Neural progenitor cell (in vitro differentiated cells): ENCODE measurements around the gene ATXN1. TPM values are rescaled to one million over a fixed set of nuclear protein-coding genes. Genes with fewer than 3 reads are reported as not detected.
A peak's percentile ranks its signal among the peaks of the same experiment; 100 is the strongest.

Source experiments
- DNase-seq: peaks from one replicate; pipeline ENCODE4 v3.0.0-alpha.2; 2016; ENCODE audit warnings: low spot score
- H2AFZ ChIP-seq: fragments of 200-600 bp; sonication (generic); replicated peaks from 2 replicates; pipeline ENCODE4 v1.6.1; 2016; ENCODE audit warnings: antibody characterized with exemption
- H3F3A ChIP-seq: fragments of 200-600 bp; sonication (generic); 2 replicates; pipeline ENCODE4 v1.6.1; 2016; ENCODE audit warnings: antibody characterized with exemption, low read depth
- H3K27ac ChIP-seq: fragments of 200-600 bp; sonication (generic); 2 replicates; pipeline ENCODE4 v1.5.1; 2016; ENCODE audit warnings: mild to moderate bottlenecking
- H3K27me3 ChIP-seq: fragments of 200-600 bp; sonication (generic); 2 replicates; pipeline ENCODE4 v1.6.1; 2016; ENCODE audit warnings: mild to moderate bottlenecking, moderate library complexity
- H3K36me3 ChIP-seq: fragments of 200-600 bp; sonication (generic); 2 replicates; pipeline ENCODE4 v1.5.1; 2016
- H3K4me1 ChIP-seq: fragments of 200-600 bp; sonication (generic); 2 replicates; pipeline ENCODE4 v1.6.1; 2016; ENCODE audit warnings: mixed run types
- H3K4me2 ChIP-seq: fragments of 200-600 bp; sonication (generic); 2 replicates; pipeline ENCODE4 v1.6.1; 2016
- H3K4me3 ChIP-seq: fragments of 200-600 bp; sonication (generic); 2 replicates; pipeline ENCODE4 v1.5.1; 2016
- H3K79me2 ChIP-seq: fragments of 200-600 bp; sonication (generic); 2 replicates; pipeline ENCODE4 v1.6.1; 2016; ENCODE audit warnings: low read depth
- H3K9ac ChIP-seq: fragments of 200-600 bp; sonication (generic); 2 replicates; pipeline ENCODE4 v1.6.1; 2016
- H3K9me3 ChIP-seq: fragments of 200-600 bp; sonication (generic); 2 replicates; pipeline ENCODE4 v1.5.1; 2016; ENCODE audit warnings: low read depth
- H4K20me1 ChIP-seq: fragments of 200-600 bp; sonication (generic); 2 replicates; pipeline ENCODE4 v1.6.1; 2016; ENCODE audit warnings: low read depth
- H3K27ac Mint-ChIP-seq: 3 replicates; pipeline ENCODE4 v1.8.0; 2021; ENCODE audit warnings: mixed read lengths
- H3K27me3 Mint-ChIP-seq: 2 replicates; pipeline ENCODE4 v1.8.0; 2022; ENCODE audit warnings: low read depth, mild to moderate bottlenecking, inconsistent platforms, moderate library complexity, mixed read lengths; ENCODE audit not compliant: insufficient read depth
- H3K36me3 Mint-ChIP-seq: 3 replicates; pipeline ENCODE4 v1.8.0; 2021; ENCODE audit warnings: mixed read lengths
- H3K4me1 Mint-ChIP-seq: 3 replicates; pipeline ENCODE4 v1.8.0; 2021; ENCODE audit warnings: mixed read lengths
- H3K4me3 Mint-ChIP-seq: 3 replicates; pipeline ENCODE4 v1.8.0; 2021; ENCODE audit warnings: mild to moderate bottlenecking, moderate library complexity, mixed read lengths
- H3K9me3 Mint-ChIP-seq: 3 replicates; pipeline ENCODE4 v1.8.0; 2020; ENCODE audit warnings: mixed read lengths
- EZH2 ChIP-seq: fragments of 200-600 bp; sonication (generic); IDR thresholded peaks from 2 replicates; pipeline ENCODE4 v1.6.1; 2017; ENCODE audit warnings: antibody characterized with exemption, mild to moderate bottlenecking, moderate library complexity
- EZH2phosphoT487 ChIP-seq: fragments of 200-600 bp; sonication (generic); IDR thresholded peaks from 2 replicates; pipeline ENCODE4 v1.6.1; 2017; ENCODE audit warnings: antibody characterized with exemption
- total RNA-seq: library from RNA; depleted of rRNA; stranded (reverse); fragments of >200 nt; gene quantifications from 2 replicates; pipeline ENCODE4 v1.2.3, GENCODE V29; 2015; ENCODE audit warnings: low replicate concordance
- TF ChIP-seq, protein P1 (sequence below): fragments of 200-600 bp; sonication (generic); IDR thresholded peaks from 2 replicates; pipeline ENCODE4 v1.5.1; 2017; ENCODE audit warnings: antibody characterized with exemption, mild to moderate bottlenecking

ATXN1 gene
- total RNA-seq, 1 donor from 2014 or later = 3.6 TPM

DNA sequence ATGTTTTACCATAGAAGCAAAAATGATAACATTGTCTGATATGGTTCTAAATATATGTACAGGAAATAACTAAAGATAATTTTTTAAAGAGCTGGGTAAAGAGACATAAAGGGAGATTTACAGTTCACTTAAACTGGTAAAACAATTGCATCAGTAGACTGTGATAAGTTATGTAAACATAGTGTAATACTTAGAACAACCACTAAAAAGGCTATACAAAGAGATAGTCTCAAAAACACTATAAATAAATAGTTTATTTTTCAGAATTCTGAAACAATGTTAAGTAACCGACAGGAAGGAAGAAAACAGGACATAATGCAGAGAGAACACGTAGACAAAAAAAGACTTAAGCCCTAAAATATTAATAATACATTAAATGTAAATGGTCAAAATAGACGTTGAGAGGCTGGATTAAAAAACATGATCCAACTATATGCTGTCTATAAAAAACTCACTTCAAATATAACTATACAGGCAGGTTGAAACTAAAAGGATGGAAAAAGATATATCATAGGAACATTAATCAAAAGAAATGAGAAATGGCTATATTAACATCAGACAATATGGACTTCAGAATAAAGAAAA, 32.7 kb upstream of the ATXN1 start:
- Histone ChIP-seq H3F3A (no peaks in the 10 kb centered on the region), H2AFZ (no peak overlapping the region), H3K4me1 (no peaks in the 10 kb centered on the region), H3K27me3 (no peaks in the 10 kb centered on the region), H3K9ac (no peak overlapping the region), H3K4me3 (no peak overlapping the region), H3K36me3 (no peaks in the 10 kb centered on the region), H4K20me1 (no peaks in the 10 kb centered on the region), H3K27ac (no peak overlapping the region), H3K4me2 (no peak overlapping the region), H3K79me2 (no peaks in the 10 kb centered on the region), H3K9me3 (no peaks in the 10 kb centered on the region)
- no peak overlapping the region for H3K27ac Mint-ChIP-seq
- no peak overlapping the region for H3K4me3 Mint-ChIP-seq
- TF ChIP-seq, protein P1, sequence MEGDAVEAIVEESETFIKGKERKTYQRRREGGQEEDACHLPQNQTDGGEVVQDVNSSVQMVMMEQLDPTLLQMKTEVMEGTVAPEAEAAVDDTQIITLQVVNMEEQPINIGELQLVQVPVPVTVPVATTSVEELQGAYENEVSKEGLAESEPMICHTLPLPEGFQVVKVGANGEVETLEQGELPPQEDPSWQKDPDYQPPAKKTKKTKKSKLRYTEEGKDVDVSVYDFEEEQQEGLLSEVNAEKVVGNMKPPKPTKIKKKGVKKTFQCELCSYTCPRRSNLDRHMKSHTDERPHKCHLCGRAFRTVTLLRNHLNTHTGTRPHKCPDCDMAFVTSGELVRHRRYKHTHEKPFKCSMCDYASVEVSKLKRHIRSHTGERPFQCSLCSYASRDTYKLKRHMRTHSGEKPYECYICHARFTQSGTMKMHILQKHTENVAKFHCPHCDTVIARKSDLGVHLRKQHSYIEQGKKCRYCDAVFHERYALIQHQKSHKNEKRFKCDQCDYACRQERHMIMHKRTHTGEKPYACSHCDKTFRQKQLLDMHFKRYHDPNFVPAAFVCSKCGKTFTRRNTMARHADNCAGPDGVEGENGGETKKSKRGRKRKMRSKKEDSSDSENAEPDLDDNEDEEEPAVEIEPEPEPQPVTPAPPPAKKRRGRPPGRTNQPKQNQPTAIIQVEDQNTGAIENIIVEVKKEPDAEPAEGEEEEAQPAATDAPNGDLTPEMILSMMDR = no peak
- no peak for TF ChIP-seq EZH2phosphoT487
- H3K4me1 Mint-ChIP-seq = no peaks in the 10 kb centered on the region
- no peaks in the 10 kb centered on the region for H3K36me3 Mint-ChIP-seq
- H3K9me3 Mint-ChIP-seq = no peaks in the 10 kb centered on the region
- DNase-seq = no peak
- H3K27me3 Mint-ChIP-seq = peaks cover 2% of the 10 kb centered on the region

DNA sequence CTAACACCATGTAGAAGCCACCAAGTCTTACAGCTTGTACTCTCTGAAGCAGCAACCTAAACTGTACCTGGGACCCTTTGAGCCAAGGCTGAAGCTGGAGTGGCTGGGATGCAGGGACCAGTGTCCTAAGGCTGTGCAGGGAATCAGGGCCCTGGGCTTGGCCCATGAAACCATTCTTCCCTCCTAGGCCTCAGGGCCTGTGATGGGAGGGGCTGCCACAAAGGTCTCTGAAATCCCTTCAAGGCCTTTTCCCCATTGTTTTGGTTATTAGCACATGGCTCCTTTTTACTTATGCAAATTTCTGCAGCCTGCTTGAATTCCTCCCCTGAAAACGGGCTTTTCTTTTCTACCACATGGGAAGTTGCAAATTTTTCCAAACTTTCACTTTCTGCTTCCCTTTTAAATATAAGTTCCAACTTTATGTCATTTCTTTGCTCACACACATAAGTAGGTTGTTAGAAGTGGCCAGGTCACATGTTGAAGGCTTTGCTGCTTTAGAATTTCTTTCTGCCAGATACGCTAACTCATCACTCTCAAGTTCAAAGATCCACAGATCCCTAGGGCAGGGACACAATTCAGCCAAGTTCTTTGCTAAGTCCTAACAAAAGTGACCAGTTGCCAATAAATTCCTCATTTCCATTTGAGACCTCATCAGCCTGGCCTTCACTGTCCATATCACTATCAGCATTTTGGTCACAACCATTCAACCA, 28.2 kb upstream of the ATXN1 start:
- Histone ChIP-seq H3K4me3 (no peak overlapping the region), H2AFZ (no peak overlapping the region), H3K9ac (no peak overlapping the region), H3K4me1 (peaks cover 6% of the 10 kb centered on the region), H3K79me2 (no peaks in the 10 kb centered on the region), H3K9me3 (no peaks in the 10 kb centered on the region), H3F3A (no peaks in the 10 kb centered on the region), H3K27me3 (no peaks in the 10 kb centered on the region), H3K27ac (no peak overlapping the region), H3K4me2 (no peak overlapping the region), H3K36me3 (no peaks in the 10 kb centered on the region), H4K20me1 (no peaks in the 10 kb centered on the region)
- no peaks in the 10 kb centered on the region for H3K36me3 Mint-ChIP-seq
- H3K4me1 Mint-ChIP-seq = peaks cover 2% of the 10 kb centered on the region
- peaks cover 2% of the 10 kb centered on the region for H3K9me3 Mint-ChIP-seq
- H3K27me3 Mint-ChIP-seq = peaks cover 6% of the 10 kb centered on the region
- DNase-seq = no peak
- no peak overlapping the region for H3K27ac Mint-ChIP-seq
- TF ChIP-seq, protein P1 = no peak
- no peak for TF ChIP-seq EZH2
- no peak for TF ChIP-seq EZH2phosphoT487
- no peak overlapping the region for H3K4me3 Mint-ChIP-seq

DNA sequence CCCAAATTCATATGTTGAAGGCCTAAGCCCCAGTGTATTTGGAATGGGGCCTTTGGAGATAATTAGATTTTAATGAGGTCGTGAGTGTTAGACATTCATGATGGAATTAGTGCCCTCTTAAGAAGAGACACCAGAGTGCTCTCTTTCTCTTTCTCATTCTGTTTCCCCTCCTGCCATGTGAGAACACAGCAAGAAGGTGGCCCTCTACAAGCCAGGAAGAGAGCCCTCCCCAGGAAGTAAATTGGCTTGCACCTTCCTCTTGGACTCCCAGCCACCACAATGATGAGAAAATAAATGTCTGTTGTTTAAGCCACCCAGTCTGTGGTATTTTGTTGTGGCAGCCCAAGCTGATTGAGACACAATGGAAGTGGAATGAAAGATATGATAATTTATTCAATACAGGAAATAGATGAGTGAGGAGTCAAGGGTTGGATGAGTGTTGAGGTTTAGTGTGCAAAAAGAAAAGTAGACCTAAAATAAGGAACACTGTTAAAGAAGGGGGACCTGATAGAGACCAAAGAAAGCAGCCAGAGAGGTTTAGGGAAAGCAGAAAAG, 25.9 kb upstream of the ATXN1 start:
- Histone ChIP-seq H2AFZ (no peak overlapping the region), H3K9me3 (no peaks in the 10 kb centered on the region), H3K36me3 (no peaks in the 10 kb centered on the region), H3K4me2 (peak overlapping the region; percentile 38), H3K4me1 (peaks cover 6% of the 10 kb centered on the region), H3K27me3 (no peaks in the 10 kb centered on the region), H3K9ac (no peak overlapping the region), H3K79me2 (no peaks in the 10 kb centered on the region), H3K4me3 (no peak overlapping the region), H4K20me1 (no peaks in the 10 kb centered on the region), H3K27ac (no peak overlapping the region), H3F3A (no peaks in the 10 kb centered on the region)
- H3K4me3 Mint-ChIP-seq = no peak overlapping the region
- TF ChIP-seq EZH2 (no peak), EZH2phosphoT487 (no peak)
- TF ChIP-seq, protein P1 = no peak
- DNase-seq = no peak
- peaks cover 2% of the 10 kb centered on the region for H3K9me3 Mint-ChIP-seq
- no peaks in the 10 kb centered on the region for H3K36me3 Mint-ChIP-seq
- peaks cover 6% of the 10 kb centered on the region for H3K27me3 Mint-ChIP-seq
- H3K27ac Mint-ChIP-seq = no peak overlapping the region
- peaks cover 2% of the 10 kb centered on the region for H3K4me1 Mint-ChIP-seq
